HepG2 (cell line): ENCODE results near the gene PIP4K2C. TPM values are rescaled to one million over a fixed set of nuclear protein-coding genes. Genes with fewer than 3 reads are reported as not detected.

ENCODE experiments used
- CHD4 ChIP-seq: fragments of 200-600 bp; sonication (generic); IDR thresholded peaks from 2 replicates; pipeline ENCODE4 v1.7.0; 2017; ENCODE audit warnings: mild to moderate bottlenecking, low read length, borderline replicate concordance
- CREM ChIP-seq, 2 experiments: sonication (generic) in 1 of 2; formaldehyde crosslinking in 1 of 2; IDR thresholded peaks; 2 replicates each; pipeline versions ENCODE4 v1.4.0 to v1.6.1; 2016 to 2020; ENCODE audit warnings: antibody characterized with exemption in 1 of 2, mild to moderate bottlenecking in 1 of 2, missing genetic modification reagents in 1 of 2
- DPF2 ChIP-seq: sonication (generic); formaldehyde crosslinking; IDR thresholded peaks from 2 replicates; pipeline ENCODE4 v1.4.0; 2020; ENCODE audit warnings: mild to moderate bottlenecking, low read depth, missing genetic modification reagents, borderline replicate concordance
- FOXC1 ChIP-seq: sonication (generic); formaldehyde crosslinking; IDR thresholded peaks from 2 replicates; pipeline ENCODE4 v1.8.0; 2022; ENCODE audit warnings: mild to moderate bottlenecking, missing genetic modification reagents, borderline replicate concordance
- FOXK1 ChIP-seq: sonication (generic); formaldehyde crosslinking; IDR thresholded peaks from 2 replicates; pipeline ENCODE4 v1.4.0; 2020; ENCODE audit warnings: low read depth, missing genetic modification reagents, borderline replicate concordance
- FOXP1 ChIP-seq, 2 experiments: fragments of 450-650 bp in 1 of 2; IDR thresholded peaks; 2 replicates each; pipeline ENCODE4 v1.6.1; 2017 to 2018; ENCODE audit warnings: antibody characterized with exemption in 1 of 2
- GATA4 ChIP-seq: sonication (generic); IDR thresholded peaks from 2 replicates; pipeline ENCODE4 v1.6.1; 2016; ENCODE audit warnings: antibody characterized with exemption, low read depth, borderline replicate concordance
- HES4 ChIP-seq: sonication (generic); formaldehyde crosslinking; IDR thresholded peaks from 2 replicates; pipeline ENCODE4 v1.9.0; 2021; ENCODE audit warnings: mild to moderate bottlenecking, missing genetic modification reagents, borderline replicate concordance
- HIVEP1 ChIP-seq: sonication (generic); formaldehyde crosslinking; IDR thresholded peaks from 2 replicates; pipeline ENCODE4 v1.4.0; 2020; ENCODE audit warnings: mild to moderate bottlenecking, missing genetic modification reagents
- HNF4A ChIP-seq: sonication (generic); formaldehyde crosslinking; IDR thresholded peaks from 2 replicates; pipeline ENCODE4 v1.4.0; 2020; ENCODE audit warnings: missing genetic modification reagents
- MED13 ChIP-seq: sonication (generic); formaldehyde crosslinking; IDR thresholded peaks from 2 replicates; pipeline ENCODE4 v1.5.0; 2020; ENCODE audit warnings: missing genetic modification reagents
- PLRG1 ChIP-seq: fragments of 450-650 bp; conservative IDR thresholded peaks from 2 replicates; pipeline ENCODE4 v1.6.1; 2016
- RAD51 ChIP-seq: fragments of 450-650 bp; IDR thresholded peaks from 2 replicates; pipeline ENCODE4 v1.6.1; 2016; ENCODE audit warnings: borderline replicate concordance
- SALL2 ChIP-seq: sonication (generic); formaldehyde crosslinking; IDR thresholded peaks from 2 replicates; pipeline ENCODE4 v1.8.1; 2023; ENCODE audit warnings: mild to moderate bottlenecking, missing genetic modification reagents, inconsistent platforms
- SPEN ChIP-seq: sonication (generic); formaldehyde crosslinking; IDR thresholded peaks from 2 replicates; pipeline ENCODE4 v1.5.1; 2020; ENCODE audit warnings: low read depth, mild to moderate bottlenecking, missing genetic modification reagents
- SUZ12 ChIP-seq: fragments of 150-350 bp; IDR thresholded peaks from 2 replicates; pipeline ENCODE4 v1.6.1; 2014; ENCODE audit warnings: low read depth, low read length
- THAP11 ChIP-seq: IDR thresholded peaks from 2 replicates; pipeline ENCODE4 v1.6.1; 2016; ENCODE audit warnings: missing biosample characterization, missing genetic modification reagents
- ZNF280B ChIP-seq: sonication (generic); formaldehyde crosslinking; IDR thresholded peaks from 2 replicates; pipeline ENCODE4 v1.5.0; 2020; ENCODE audit warnings: missing genetic modification reagents, mild to moderate bottlenecking, borderline replicate concordance
- ZNF292 ChIP-seq: sonication (generic); formaldehyde crosslinking; IDR thresholded peaks from 2 replicates; pipeline ENCODE4 v1.8.1; 2022; ENCODE audit warnings: mild to moderate bottlenecking, low read depth, missing genetic modification reagents, borderline replicate concordance
- ZNF317 ChIP-seq: sonication (generic); formaldehyde crosslinking; IDR thresholded peaks from 2 replicates; pipeline ENCODE4 v1.5.0; 2020; ENCODE audit warnings: mild to moderate bottlenecking, missing genetic modification reagents
- ZNF326 ChIP-seq: sonication (generic); formaldehyde crosslinking; IDR thresholded peaks from 2 replicates; pipeline ENCODE4 v1.4.0; 2020; ENCODE audit warnings: missing genetic modification reagents, borderline replicate concordance
- ZNF329 ChIP-seq: sonication (generic); formaldehyde crosslinking; IDR thresholded peaks from 2 replicates; pipeline ENCODE4 v1.9.0; 2021; ENCODE audit warnings: low read depth, mild to moderate bottlenecking, missing genetic modification reagents
- ZNF674 ChIP-seq: sonication (generic); formaldehyde crosslinking; IDR thresholded peaks from 2 replicates; pipeline ENCODE4 v1.5.0; 2020; ENCODE audit warnings: low read depth, mild to moderate bottlenecking, missing genetic modification reagents
- polyA plus RNA-seq, 8 experiments: library from polyadenylated mRNA; depleted of rRNA in 3 of 8; stranded (reverse) in 7 of 8; unstranded in 1 of 8; fragments of >200 nt; fragmentation: Illumina TruSeq in 4 of 8; extraction: Trizol in 4 of 8; gene quantifications; 2 replicates each; pipeline versions ENCODE4 v1.2.1 to v1.2.3, GENCODE V29; 2011 to 2016; ENCODE audit warnings: low read depth in 4 of 8, missing spikeins in 1 of 8, mixed read lengths in 1 of 8; ENCODE audit not compliant: insufficient read depth in 1 of 8
- total RNA-seq, 5 experiments: library from RNA; depleted of rRNA; stranded (reverse); fragments of >200 nt; fragmentation: Illumina TruSeq; extraction: Trizol; gene quantifications; 2 replicates each; pipeline ENCODE4 v1.2.3, GENCODE V29; 2016; ENCODE audit warnings: low read depth in 1 of 5
- TF ChIP-seq, protein P1 (sequence below), 2 experiments: IDR thresholded peaks; 2 replicates each; pipeline ENCODE4 v1.6.1; 2011 to 2012; ENCODE audit warnings: low read length in 2 of 2, borderline replicate concordance in 1 of 2, low read depth in 1 of 2, mild to moderate bottlenecking in 1 of 2, moderate library complexity in 1 of 2

Gene PIP4K2C
- total and polyA plus RNA-seq, 2 of the 13 experiments (the other 11 are each of a cell fraction or from before 2014, with no cell fraction given) = 23.3 to 26.4 TPM

DNA sequence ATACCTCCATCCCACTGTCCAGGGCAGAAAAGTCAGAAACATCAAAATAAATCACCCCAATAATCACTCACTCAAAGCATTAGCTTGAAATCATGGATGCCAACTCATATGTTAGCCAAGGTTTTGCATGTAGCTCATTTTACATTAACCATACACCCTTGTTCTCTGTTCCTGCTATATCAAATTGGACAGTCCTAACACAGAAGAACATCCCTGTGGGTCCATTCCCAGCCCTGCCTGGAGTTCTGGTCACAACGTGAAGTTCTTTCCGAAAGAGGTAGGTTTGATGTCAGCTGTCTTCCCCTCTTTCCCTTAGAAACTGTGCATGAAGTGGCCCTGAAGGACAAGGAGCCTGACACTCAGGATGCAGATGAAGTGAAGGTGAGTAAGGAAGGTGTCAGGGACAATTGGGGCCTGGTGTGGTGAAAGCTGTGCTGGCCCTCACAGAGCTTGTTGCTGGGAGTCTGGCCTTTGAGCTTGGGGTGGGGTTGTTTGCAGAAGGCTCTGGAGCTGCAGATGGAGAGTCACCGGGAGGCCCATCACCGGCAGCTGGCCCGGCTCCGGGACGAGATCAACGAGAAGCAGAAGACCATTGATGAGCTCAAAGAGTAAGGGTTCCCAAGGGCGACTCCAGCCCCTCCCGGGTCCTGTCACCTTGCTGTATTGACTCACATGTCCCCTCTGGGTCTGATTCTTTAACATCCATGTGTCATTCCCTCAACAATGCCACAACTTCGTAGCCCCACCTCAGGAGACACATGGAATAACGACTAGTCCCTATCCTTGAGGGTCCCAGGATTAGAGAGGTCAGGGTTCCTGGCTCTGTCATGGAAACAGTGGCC, 15.0 kb upstream of the PIP4K2C start (continued):
- TF ChIP-seq ZNF674 (CRISPR knock-in tag) = no peak
- TF ChIP-seq DPF2 (CRISPR knock-in tag) = peak; percentile 40; the same call in 1 of the 2 replicates
- TF ChIP-seq SPEN = peak; percentile 56; the same call in 1 of the 2 replicates
- TF ChIP-seq PLRG1 = no peak
- no peak for TF ChIP-seq MED13 (CRISPR knock-in tag)
- TF ChIP-seq ZNF292 (CRISPR knock-in tag) = peak; percentile 86
- TF ChIP-seq SUZ12 = no peak
- TF ChIP-seq ZNF329 (CRISPR knock-in tag) = 0 out of 2 replicates have a peak, but pooled peaks have one; percentile 59
- TF ChIP-seq ZNF317 = 0 out of 2 replicates have a peak, but pooled peaks have one; percentile 71
- peak; percentile 61; the same call in 1 of the 2 replicates for TF ChIP-seq FOXK1 (CRISPR knock-in tag)
- no peak for TF ChIP-seq ZNF326 (CRISPR knock-in tag)
- TF ChIP-seq HIVEP1 = 0 out of 2 replicates have a peak, but pooled peaks have one; percentile 43
- TF ChIP-seq FOXC1 (CRISPR knock-in tag) = 0 out of 2 replicates have a peak, but pooled peaks have one; percentile 19
- no peak for TF ChIP-seq FOXP1 (IDR thresholded peaks at IDR 0.05)
- peak; percentile 51; the same call in 1 of the 2 replicates for TF ChIP-seq FOXP1 (CRISPR knock-in tag; IDR thresholded peaks at IDR 0.05)
- peak; percentile 37; the same call in 1 of the 2 replicates for TF ChIP-seq CREM (IDR thresholded peaks at IDR 0.05)
- TF ChIP-seq CREM (CRISPR knock-in tag; IDR thresholded peaks at IDR 0.05) = no peak
- TF ChIP-seq HNF4A (CRISPR knock-in tag) = peak; percentile 88
- TF ChIP-seq GATA4 = peak; percentile 44; the same call in 1 of the 2 replicates
- peak; percentile 8; the same call in 1 of the 2 replicates for TF ChIP-seq CHD4
- TF ChIP-seq, protein P1, sequence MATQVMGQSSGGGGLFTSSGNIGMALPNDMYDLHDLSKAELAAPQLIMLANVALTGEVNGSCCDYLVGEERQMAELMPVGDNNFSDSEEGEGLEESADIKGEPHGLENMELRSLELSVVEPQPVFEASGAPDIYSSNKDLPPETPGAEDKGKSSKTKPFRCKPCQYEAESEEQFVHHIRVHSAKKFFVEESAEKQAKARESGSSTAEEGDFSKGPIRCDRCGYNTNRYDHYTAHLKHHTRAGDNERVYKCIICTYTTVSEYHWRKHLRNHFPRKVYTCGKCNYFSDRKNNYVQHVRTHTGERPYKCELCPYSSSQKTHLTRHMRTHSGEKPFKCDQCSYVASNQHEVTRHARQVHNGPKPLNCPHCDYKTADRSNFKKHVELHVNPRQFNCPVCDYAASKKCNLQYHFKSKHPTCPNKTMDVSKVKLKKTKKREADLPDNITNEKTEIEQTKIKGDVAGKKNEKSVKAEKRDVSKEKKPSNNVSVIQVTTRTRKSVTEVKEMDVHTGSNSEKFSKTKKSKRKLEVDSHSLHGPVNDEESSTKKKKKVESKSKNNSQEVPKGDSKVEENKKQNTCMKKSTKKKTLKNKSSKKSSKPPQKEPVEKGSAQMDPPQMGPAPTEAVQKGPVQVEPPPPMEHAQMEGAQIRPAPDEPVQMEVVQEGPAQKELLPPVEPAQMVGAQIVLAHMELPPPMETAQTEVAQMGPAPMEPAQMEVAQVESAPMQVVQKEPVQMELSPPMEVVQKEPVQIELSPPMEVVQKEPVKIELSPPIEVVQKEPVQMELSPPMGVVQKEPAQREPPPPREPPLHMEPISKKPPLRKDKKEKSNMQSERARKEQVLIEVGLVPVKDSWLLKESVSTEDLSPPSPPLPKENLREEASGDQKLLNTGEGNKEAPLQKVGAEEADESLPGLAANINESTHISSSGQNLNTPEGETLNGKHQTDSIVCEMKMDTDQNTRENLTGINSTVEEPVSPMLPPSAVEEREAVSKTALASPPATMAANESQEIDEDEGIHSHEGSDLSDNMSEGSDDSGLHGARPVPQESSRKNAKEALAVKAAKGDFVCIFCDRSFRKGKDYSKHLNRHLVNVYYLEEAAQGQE (IDR thresholded peaks at IDR 0.05; ENCODE audit: borderline replicate concordance in 1 of 2, low read depth in 1 of 2, low read length in 2 of 2) = 0 out of 4 replicates have a peak, but pooled peaks of 1 of the 2 experiments have one; percentile 26
- TF ChIP-seq RAD51 = no peak
- peak; percentile 65; the same call in 1 of the 2 replicates for TF ChIP-seq THAP11 (CRISPR knock-in tag)
- no peak for TF ChIP-seq HES4 (CRISPR knock-in tag)
- TF ChIP-seq ZNF280B (CRISPR knock-in tag) = 0 out of 2 replicates have a peak, but pooled peaks have one; percentile 43
- 0 out of 2 replicates have a peak, but pooled peaks have one; percentile 18 for TF ChIP-seq SALL2 (CRISPR knock-in tag)
